GM18870 (cell line): ENCODE measurements around the gene ADIPOR2.
"Not testable (repeated sequence)": the region's sequence is repeated elsewhere in the genome, so short reads cannot be mapped to it uniquely, and the experiment has no call there.

Source experiments
- ATAC-seq: cut with Tn5 transposase; IDR thresholded peaks from one replicate; pipeline ENCODE4 v1.9.1; 2021; ENCODE audit warnings: moderate library complexity; ENCODE audit not compliant: unreplicated experiment

Gene ADIPOR2

GRCh38 chr12:1703771-1704722, 13.2 kb downstream of the ADIPOR2 start:
- ATAC-seq, result no peak

GRCh38 chr12:1705774-1706631, 15.1 kb downstream of the ADIPOR2 start:
- no peak for ATAC-seq

GRCh38 chr12:1706632-1706980, 15.7 kb downstream of the ADIPOR2 start:
- ATAC-seq, result no peak

- ATAC-seq, result no peak
Measured at GRCh38 chr12:1707051-1707450, 16.2 kb downstream of the ADIPOR2 start.

- not testable (repeated sequence) for ATAC-seq
Measured at GRCh38 chr12:1709968-1710367, 19.1 kb downstream of the ADIPOR2 start.

- not testable (repeated sequence) for ATAC-seq
Measured at GRCh38 chr12:1710870-1711269, 20.0 kb downstream of the ADIPOR2 start.

GRCh38 chr12:1711536-1712211, 20.8 kb downstream of the ADIPOR2 start:
- ATAC-seq, result not testable (repeated sequence)

- not testable (repeated sequence) for ATAC-seq
Measured at GRCh38 chr12:1712305-1712704, 21.4 kb downstream of the ADIPOR2 start.

- ATAC-seq, result not testable (repeated sequence)
Measured at GRCh38 chr12:1712852-1713251, 22.0 kb downstream of the ADIPOR2 start.

- not testable (repeated sequence) for ATAC-seq
Measured at GRCh38 chr12:1713783-1714348, 23.0 kb downstream of the ADIPOR2 start.

GRCh38 chr12:1715459-1715858, 24.6 kb downstream of the ADIPOR2 start:
- ATAC-seq, result not testable (repeated sequence)

- ATAC-seq, result no peak
Measured at GRCh38 chr12:1716215-1716862, 25.5 kb downstream of the ADIPOR2 start.

GRCh38 chr12:1716911-1717310, 26.0 kb downstream of the ADIPOR2 start:
- no peak for ATAC-seq

- no peak for ATAC-seq
Measured at GRCh38 chr12:1719139-1719538, 28.3 kb downstream of the ADIPOR2 start.

- ATAC-seq, result no peak
Measured at GRCh38 chr12:1720494-1720893, 29.6 kb downstream of the ADIPOR2 start.

- ATAC-seq, result no peak
Measured at GRCh38 chr12:1723721-1724120, 32.9 kb downstream of the ADIPOR2 start.

GRCh38 chr12:1724250-1724649, 33.4 kb downstream of the ADIPOR2 start:
- no peak for ATAC-seq

- no peak for ATAC-seq
Measured at GRCh38 chr12:1726753-1727152, 35.9 kb downstream of the ADIPOR2 start.

- no peak for ATAC-seq
Measured at GRCh38 chr12:1728824-1729223, 38.0 kb downstream of the ADIPOR2 start.

- ATAC-seq, result no peak
Measured at GRCh38 chr12:1731019-1731687, 40.3 kb downstream of the ADIPOR2 start.
